Peyer's patch (tissue), 4 donors: ENCODE results near the gene ARF3.

ENCODE experiments used
- CTCF ChIP-seq, 6 experiments: fragments of 450-650 bp in 4 of 6; fragments of 200-600 bp in 2 of 6; sonication (generic) in 1 of 6; IDR thresholded peaks; one replicate each; pipeline ENCODE4 v1.5.1; 2017 to 2019; ENCODE audit warnings: antibody characterized with exemption in 6 of 6, mild to moderate bottlenecking in 3 of 6, moderate library complexity in 1 of 6
- POLR2A ChIP-seq, 2 donors: fragments of 450-650 bp; IDR thresholded peaks; one replicate each; pipeline ENCODE4 v1.5.1; 2017; ENCODE audit warnings: antibody characterized with exemption in 2 of 2, mild to moderate bottlenecking in 2 of 2, moderate library complexity in 2 of 2

DNA sequence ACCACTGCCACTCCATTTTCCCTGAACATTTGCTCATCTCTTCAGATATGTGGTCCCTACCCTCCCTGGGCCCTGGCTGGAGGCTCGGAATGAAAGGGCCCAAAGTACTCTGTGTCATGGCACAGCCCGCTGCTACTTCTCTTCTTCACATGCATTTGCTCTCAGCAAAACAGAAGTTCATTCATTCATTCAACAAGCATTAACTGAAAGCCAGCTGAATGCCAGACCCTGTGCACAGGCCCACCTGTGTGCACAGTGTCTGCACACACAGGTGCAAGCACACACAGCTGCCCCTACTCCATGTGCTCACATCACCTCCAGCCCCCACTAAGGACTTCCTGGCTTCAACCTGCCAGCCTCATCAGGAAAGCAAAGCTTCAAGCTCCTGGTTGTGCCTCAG is 28.6 kb upstream of the ARF3 start:
- TF ChIP-seq POLR2A (IDR thresholded peaks at IDR 0.05) (no peak), CTCF (IDR thresholded peaks at IDR 0.05) (no peak)
